NB4 (cell line): Measurements from ENCODE around the gene HGF.

Experiments used
- CTCF ChIP-seq: IDR thresholded peaks from one replicate; pipeline ENCODE4 v1.5.1; 2012; ENCODE audit warnings: low read depth, low read length
- MYC ChIP-seq: IDR thresholded peaks from 2 replicates; pipeline ENCODE4 v1.6.1; 2011; ENCODE audit warnings: low read depth, low read length
- POLR2A ChIP-seq: IDR thresholded peaks from 2 replicates; pipeline ENCODE4 v1.6.1; 2011; ENCODE audit warnings: mild to moderate bottlenecking; ENCODE audit not compliant: insufficient read length; ENCODE audit errors: extremely low read depth

DNA sequence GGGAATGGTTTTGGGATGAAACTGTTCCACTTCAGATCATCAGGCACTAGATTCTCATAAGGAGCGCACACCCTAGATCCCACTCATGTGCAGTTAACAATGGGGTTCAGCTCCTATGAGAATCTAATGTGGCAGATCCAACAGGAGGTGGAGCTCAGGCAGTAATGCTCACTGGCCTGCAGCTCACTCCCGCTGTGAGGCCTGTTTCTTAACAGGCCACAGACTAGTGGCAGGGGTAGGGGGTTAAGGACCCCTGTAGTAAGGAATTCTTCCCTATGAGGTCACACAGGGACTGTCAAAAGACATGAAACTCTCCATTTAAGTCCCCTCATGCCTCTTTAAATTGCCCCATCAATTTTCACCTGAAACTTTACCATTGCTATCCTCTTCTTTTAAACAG is 8.0 kb downstream of the HGF start:
- TF ChIP-seq CTCF (no peak), POLR2A (no peak), MYC (no peak)
